ENCODE data around the gene KCNQ1OT1.

The KCNQ1OT1 gene

GRCh38 chr11:2718817-2719438 lies 19.1 kb upstream of the KCNQ1OT1 start:
- no peak for DNase-seq

- no peak for DNase-seq
Observed at GRCh38 chr11:2717561-2718325, 17.9 kb upstream of the KCNQ1OT1 start.

- no peak for DNase-seq
Observed at GRCh38 chr11:2716376-2717095, 16.7 kb upstream of the KCNQ1OT1 start.

- no peak for DNase-seq
Observed at GRCh38 chr11:2715716-2716350, 16.0 kb upstream of the KCNQ1OT1 start.

GRCh38 chr11:2714871-2715270 lies 15.1 kb upstream of the KCNQ1OT1 start:
- no peak for DNase-seq

GRCh38 chr11:2714463-2714800 lies 14.6 kb upstream of the KCNQ1OT1 start:
- DNase-seq = no peak

GRCh38 chr11:2713661-2714462 lies 14.1 kb upstream of the KCNQ1OT1 start:
- no peak for DNase-seq

GRCh38 chr11:2713094-2713493 lies 13.3 kb upstream of the KCNQ1OT1 start:
- DNase-seq = no peak

GRCh38 chr11:2711161-2711560 lies 11.4 kb upstream of the KCNQ1OT1 start:
- no peak for DNase-seq

- DNase-seq = no peak
Observed at GRCh38 chr11:2709429-2709828, 9.6 kb upstream of the KCNQ1OT1 start.

GRCh38 chr11:2708757-2709281 lies 9.0 kb upstream of the KCNQ1OT1 start:
- no peak for DNase-seq

GRCh38 chr11:2708151-2708581 lies 8.4 kb upstream of the KCNQ1OT1 start:
- DNase-seq = no peak

GRCh38 chr11:2707736-2708135 lies 7.9 kb upstream of the KCNQ1OT1 start:
- DNase-seq = no peak

GRCh38 chr11:2706321-2706720 lies 6.5 kb upstream of the KCNQ1OT1 start:
- no peak for DNase-seq

- DNase-seq = no peak
Observed at GRCh38 chr11:2704896-2705606, 5.3 kb upstream of the KCNQ1OT1 start.

GRCh38 chr11:2704356-2704755 lies 4.6 kb upstream of the KCNQ1OT1 start:
- DNase-seq = no peak

GRCh38 chr11:2703363-2704141 lies 3.8 kb upstream of the KCNQ1OT1 start:
- DNase-seq = no peak

GRCh38 chr11:2702771-2703362 lies 3.1 kb upstream of the KCNQ1OT1 start:
- DNase-seq = no peak

- no peak for DNase-seq
Observed at GRCh38 chr11:2701898-2702434, 2.2 kb upstream of the KCNQ1OT1 start.

- no peak for DNase-seq
Observed at GRCh38 chr11:2701230-2701629, 1.4 kb upstream of the KCNQ1OT1 start.

Data from activated T-cell treated with anti-CD3 and anti-CD28 coated beads, Interleukin-2, amount 50 U/mL, for 1 hour (primary cell).